Measurements from ENCODE around the gene MON1B. TPM values are rescaled to one million over a fixed set of nuclear protein-coding genes. Genes with fewer than 3 reads are reported as not detected.
"Not testable (repeated sequence)": the region's sequence is repeated elsewhere in the genome, so short reads cannot be mapped to it uniquely, and the experiment has no call there.

The MON1B gene
- polyA plus RNA-seq: 33.2 TPM

GRCh38 chr16:77190478-77191258 lies at the start of gene MON1B:
TSS of gene MON1B (plus strand) at chr16:77191190. CDS start at chr16:77191486, 296 bp downstream.
- no peaks in the 10 kb centered on the region for H3K9me3 Mint-ChIP-seq
- peaks cover 7% of the 10 kb centered on the region for H3K36me3 Mint-ChIP-seq
- H3K4me3 Mint-ChIP-seq: peak within 1 kb of the TSS; percentile 96 to 100 (median 99)
- peaks cover 2% of the 10 kb centered on the region for H3K27me3 Mint-ChIP-seq
- H3K27ac Mint-ChIP-seq: peak within 1 kb of the TSS; percentile 94 to 100 (median 100)
- peaks cover 29 to 34% (median 31%) of the 10 kb centered on the region in 3 donors for H3K4me1 Mint-ChIP-seq

- Mint-ChIP-seq H3K27me3 (no peaks in the 10 kb centered on the region), H3K27ac (no peak overlapping the region), H3K4me1 (no peaks in the 10 kb centered on the region), H3K9me3 (peaks cover 0 to 10% (median 9%) of the 10 kb centered on the region in 3 donors), H3K4me3 (no peak overlapping the region), H3K36me3 (no peaks in the 10 kb centered on the region)
Observed at GRCh38 chr16:77143364-77143763, 47.6 kb upstream of the MON1B start.

GRCh38 chr16:77148121-77148520 lies 42.9 kb upstream of the MON1B start:
- H3K4me1 Mint-ChIP-seq: no peaks in the 10 kb centered on the region
- peaks cover 5% of the 10 kb centered on the region for H3K27me3 Mint-ChIP-seq
- no peaks in the 10 kb centered on the region for H3K36me3 Mint-ChIP-seq
- no peak overlapping the region for H3K27ac Mint-ChIP-seq
- H3K9me3 Mint-ChIP-seq: peaks cover 2 to 9% (median 8%) of the 10 kb centered on the region in 3 donors
- no peak overlapping the region for H3K4me3 Mint-ChIP-seq

- H3K9me3 Mint-ChIP-seq: peaks cover 0 to 1% (median 0%) of the 10 kb centered on the region in 3 donors
- peaks cover 2% of the 10 kb centered on the region for H3K27me3 Mint-ChIP-seq
- H3K4me3 Mint-ChIP-seq: no peak overlapping the region
- no peaks in the 10 kb centered on the region for H3K36me3 Mint-ChIP-seq
- H3K27ac Mint-ChIP-seq: no peak overlapping the region
- peaks cover 0 to 3% (median 1%) of the 10 kb centered on the region in 3 donors for H3K4me1 Mint-ChIP-seq
Observed at GRCh38 chr16:77157346-77158058, 33.5 kb upstream of the MON1B start.

GRCh38 chr16:77158293-77158692 lies 32.7 kb upstream of the MON1B start:
- peaks cover 0 to 1% (median 0%) of the 10 kb centered on the region in 3 donors for H3K9me3 Mint-ChIP-seq
- H3K36me3 Mint-ChIP-seq: no peaks in the 10 kb centered on the region
- no peak overlapping the region for H3K4me3 Mint-ChIP-seq
- H3K27me3 Mint-ChIP-seq: peaks cover 2% of the 10 kb centered on the region
- H3K4me1 Mint-ChIP-seq: peaks cover 0 to 3% (median 1%) of the 10 kb centered on the region in 3 donors
- H3K27ac Mint-ChIP-seq: no peak overlapping the region

GRCh38 chr16:77165006-77165405 lies 26.0 kb upstream of the MON1B start:
- peaks cover 7% of the 10 kb centered on the region for H3K27me3 Mint-ChIP-seq
- H3K4me3 Mint-ChIP-seq: no peak overlapping the region
- no peaks in the 10 kb centered on the region for H3K9me3 Mint-ChIP-seq

GRCh38 chr16:77165536-77166236 lies 25.3 kb upstream of the MON1B start:
- not testable (repeated sequence) for H3K36me3 Mint-ChIP-seq, H3K9me3 Mint-ChIP-seq, H3K4me1 Mint-ChIP-seq, H3K27ac Mint-ChIP-seq
- H3K4me3 Mint-ChIP-seq: peak overlapping the region in 1 of 4 donors; percentile 6
- peaks cover 11% of the 10 kb centered on the region for H3K27me3 Mint-ChIP-seq

More at GRCh38 chr16:77165006-77165405, 26.0 kb upstream of the MON1B start:
- H3K27ac Mint-ChIP-seq: no peak overlapping the region
- H3K36me3 Mint-ChIP-seq: no peaks in the 10 kb centered on the region
- H3K4me1 Mint-ChIP-seq: peaks cover 0 to 6% (median 0%) of the 10 kb centered on the region in 3 donors

- peaks cover 11% of the 10 kb centered on the region for H3K27me3 Mint-ChIP-seq
- H3K36me3 Mint-ChIP-seq: no peaks in the 10 kb centered on the region
- no peaks in the 10 kb centered on the region for H3K9me3 Mint-ChIP-seq
- no peak overlapping the region for H3K27ac Mint-ChIP-seq
- peaks cover 0 to 6% (median 0%) of the 10 kb centered on the region in 3 donors for H3K4me1 Mint-ChIP-seq
- no peak overlapping the region for H3K4me3 Mint-ChIP-seq
Observed at GRCh38 chr16:77166726-77167125, 24.3 kb upstream of the MON1B start.

GRCh38 chr16:77168901-77169300 lies 22.1 kb upstream of the MON1B start:
- H3K9me3 Mint-ChIP-seq: no peaks in the 10 kb centered on the region
- H3K4me3 Mint-ChIP-seq: no peak overlapping the region
- H3K27me3 Mint-ChIP-seq: peaks cover 11% of the 10 kb centered on the region
- no peaks in the 10 kb centered on the region for H3K36me3 Mint-ChIP-seq
- peaks cover 0 to 6% (median 0%) of the 10 kb centered on the region in 3 donors for H3K4me1 Mint-ChIP-seq
- H3K27ac Mint-ChIP-seq: no peak overlapping the region

- peak overlapping the region in 1 of 3 donors; percentile 8 for H3K27ac Mint-ChIP-seq
- no peaks in the 10 kb centered on the region for H3K36me3 Mint-ChIP-seq
- H3K4me3 Mint-ChIP-seq: peak overlapping the region in 1 of 4 donors; percentile 38
- H3K9me3 Mint-ChIP-seq: no peaks in the 10 kb centered on the region
- peaks cover 15% of the 10 kb centered on the region for H3K27me3 Mint-ChIP-seq
- peaks cover 0 to 6% (median 0%) of the 10 kb centered on the region in 3 donors for H3K4me1 Mint-ChIP-seq
Observed at GRCh38 chr16:77169650-77170236, 21.2 kb upstream of the MON1B start.

GRCh38 chr16:77170805-77171204 lies 20.2 kb upstream of the MON1B start:
- Mint-ChIP-seq H3K4me3 (no peak overlapping the region), H3K4me1 (peaks cover 0 to 6% (median 0%) of the 10 kb centered on the region in 3 donors), H3K9me3 (no peaks in the 10 kb centered on the region), H3K27ac (no peak overlapping the region), H3K36me3 (no peaks in the 10 kb centered on the region), H3K27me3 (peaks cover 16% of the 10 kb centered on the region)

- peaks cover 0 to 6% (median 0%) of the 10 kb centered on the region in 3 donors for H3K4me1 Mint-ChIP-seq
- H3K27ac Mint-ChIP-seq: no peak overlapping the region
- no peaks in the 10 kb centered on the region for H3K36me3 Mint-ChIP-seq
- H3K4me3 Mint-ChIP-seq: no peak overlapping the region
- peaks cover 13% of the 10 kb centered on the region for H3K27me3 Mint-ChIP-seq
- no peaks in the 10 kb centered on the region for H3K9me3 Mint-ChIP-seq
Observed at GRCh38 chr16:77171745-77172635, 19.0 kb upstream of the MON1B start.

- peaks cover 16% of the 10 kb centered on the region for H3K27me3 Mint-ChIP-seq
- H3K9me3 Mint-ChIP-seq: no peaks in the 10 kb centered on the region
- no peaks in the 10 kb centered on the region for H3K36me3 Mint-ChIP-seq
Observed at GRCh38 chr16:77172951-77173350, 18.0 kb upstream of the MON1B start.

GRCh38 chr16:77183137-77183536 lies 7.9 kb upstream of the MON1B start:
- Mint-ChIP-seq H3K27me3 (peaks cover 7% of the 10 kb centered on the region), H3K36me3 (no peaks in the 10 kb centered on the region), H3K27ac (no peak overlapping the region), H3K9me3 (no peaks in the 10 kb centered on the region), H3K4me3 (no peak overlapping the region), H3K4me1 (no peaks in the 10 kb centered on the region)

More at GRCh38 chr16:77172951-77173350, 18.0 kb upstream of the MON1B start:
- Mint-ChIP-seq H3K4me1 (peaks cover 0 to 6% (median 0%) of the 10 kb centered on the region in 3 donors), H3K27ac (peak overlapping the region in 1 of 3 donors; percentile 41), H3K4me3 (no peak overlapping the region)

All from IgD-negative memory B cell (primary cell).